ENCODE measurements around the gene SREBF2.

The SREBF2 gene

DNA sequence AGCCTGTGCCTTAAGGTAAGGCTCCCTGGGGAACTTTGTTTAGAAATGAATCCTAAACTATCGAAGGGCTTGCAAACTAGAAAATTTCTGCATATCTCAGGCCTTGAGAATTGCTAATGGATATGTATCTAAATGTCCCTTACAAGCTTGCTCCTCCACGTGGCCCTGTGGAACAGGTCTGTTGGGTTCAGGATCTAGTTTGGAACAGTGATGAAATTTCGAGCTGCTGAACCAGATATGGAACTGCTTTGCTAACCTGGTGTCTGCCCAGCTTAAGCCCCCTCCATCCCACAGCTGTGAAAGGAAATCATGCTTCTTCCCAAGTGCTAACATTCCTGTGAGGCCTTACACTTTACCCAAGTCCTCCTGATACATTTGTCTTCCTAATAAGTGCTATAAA lies 11.6 kb downstream of the SREBF2 start:
- peak overlapping the region; percentile 27 for H3K4me3 ChIP-seq (ENCODE audit: low read length, poor library complexity, severe bottlenecking)

DNA sequence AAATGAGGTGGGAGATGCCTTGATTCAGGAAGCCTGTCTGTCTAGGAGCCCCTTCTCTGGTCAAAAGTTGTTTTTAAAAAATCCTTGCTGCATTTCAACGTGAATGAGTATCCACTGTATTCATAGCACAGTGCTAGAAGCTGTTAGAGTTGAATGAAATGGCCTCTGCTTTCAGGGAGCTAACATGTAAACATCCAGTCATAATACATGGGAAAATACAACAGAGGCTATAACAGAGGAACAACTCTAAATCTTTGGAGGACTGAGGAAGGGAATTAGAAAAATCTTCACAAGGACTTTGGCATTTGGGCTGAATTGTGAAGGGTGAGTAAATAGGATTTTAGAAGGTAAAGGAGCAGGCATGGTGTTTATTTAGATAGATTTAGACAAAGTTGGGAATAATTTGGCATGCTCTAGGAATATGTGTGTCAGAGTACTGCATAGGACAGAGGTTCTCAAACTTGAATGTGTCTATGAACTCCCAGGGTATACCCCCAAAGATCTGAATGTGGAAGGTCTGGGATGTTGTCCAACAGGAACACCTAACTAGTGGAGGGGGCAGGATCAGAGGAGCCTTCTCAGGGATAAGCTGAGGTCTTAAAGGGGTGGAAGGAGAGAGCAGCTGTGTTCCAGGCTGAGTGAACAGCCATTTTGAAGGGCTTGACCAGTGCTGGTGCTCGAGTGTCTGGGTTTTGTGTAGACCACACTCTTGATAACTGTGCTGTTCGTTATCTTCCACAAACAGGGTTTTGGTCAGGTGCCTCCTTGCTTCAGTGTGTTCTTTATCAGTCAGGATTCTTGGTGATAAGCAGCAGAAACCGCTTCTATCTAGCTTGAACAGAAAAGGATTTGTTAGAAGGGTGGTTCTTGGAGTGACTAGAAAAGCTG lies 12.7 kb downstream of the SREBF2 start:
- Histone ChIP-seq H3K4me1 (ENCODE audit: insufficient read depth, low read length, poor library complexity, severe bottlenecking) (peaks cover 62% of the 10 kb centered on the region), H3K9me2 (replicated peaks; ENCODE audit: low read depth, low read length) (no peaks in the 10 kb centered on the region), H3K9ac (ENCODE audit: low read depth, low read length, poor library complexity, severe bottlenecking) (peak overlapping the region; percentile 42), H4K20me1 (ENCODE audit: insufficient read depth, low read length, poor library complexity, severe bottlenecking) (peaks cover 87% of the 10 kb centered on the region), H3F3A (ENCODE audit: low read depth) (no peaks in the 10 kb centered on the region), H3K9me3 (ENCODE audit: insufficient read depth, low read depth, low read length) (no peaks in the 10 kb centered on the region), H3K79me2 (ENCODE audit: insufficient read depth, low read length) (peaks cover 98% of the 10 kb centered on the region), H3K36me3 (ENCODE audit: insufficient read depth, low read length) (peaks cover 15% of the 10 kb centered on the region; the same call in 1 of the 2 replicates), H3K4me3 (ENCODE audit: low read length, poor library complexity, severe bottlenecking) (peak overlapping the region; percentile 6), H2AFZ (ENCODE audit: low read length) (no peak overlapping the region), H3K4me2 (ENCODE audit: low read depth, low read length, poor library complexity, severe bottlenecking) (peak overlapping the region; percentile 76), H3K27me3 (ENCODE audit: insufficient read depth, low read length, poor library complexity, severe bottlenecking) (no peaks in the 10 kb centered on the region)
- TF ChIP-seq, protein P1, sequence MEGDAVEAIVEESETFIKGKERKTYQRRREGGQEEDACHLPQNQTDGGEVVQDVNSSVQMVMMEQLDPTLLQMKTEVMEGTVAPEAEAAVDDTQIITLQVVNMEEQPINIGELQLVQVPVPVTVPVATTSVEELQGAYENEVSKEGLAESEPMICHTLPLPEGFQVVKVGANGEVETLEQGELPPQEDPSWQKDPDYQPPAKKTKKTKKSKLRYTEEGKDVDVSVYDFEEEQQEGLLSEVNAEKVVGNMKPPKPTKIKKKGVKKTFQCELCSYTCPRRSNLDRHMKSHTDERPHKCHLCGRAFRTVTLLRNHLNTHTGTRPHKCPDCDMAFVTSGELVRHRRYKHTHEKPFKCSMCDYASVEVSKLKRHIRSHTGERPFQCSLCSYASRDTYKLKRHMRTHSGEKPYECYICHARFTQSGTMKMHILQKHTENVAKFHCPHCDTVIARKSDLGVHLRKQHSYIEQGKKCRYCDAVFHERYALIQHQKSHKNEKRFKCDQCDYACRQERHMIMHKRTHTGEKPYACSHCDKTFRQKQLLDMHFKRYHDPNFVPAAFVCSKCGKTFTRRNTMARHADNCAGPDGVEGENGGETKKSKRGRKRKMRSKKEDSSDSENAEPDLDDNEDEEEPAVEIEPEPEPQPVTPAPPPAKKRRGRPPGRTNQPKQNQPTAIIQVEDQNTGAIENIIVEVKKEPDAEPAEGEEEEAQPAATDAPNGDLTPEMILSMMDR (conservative IDR thresholded peaks at IDR 0.05; ENCODE audit: low read length) = no peak
- no peak for TF ChIP-seq EZH2phosphoT487 (IDR thresholded peaks at IDR 0.05; ENCODE audit: borderline replicate concordance)

More for the DNA sequence above, 11.6 kb downstream of the SREBF2 start:
- Histone ChIP-seq H3K9me2 (replicated peaks; ENCODE audit: low read depth, low read length) (no peaks in the 10 kb centered on the region), H4K20me1 (ENCODE audit: insufficient read depth, low read length, poor library complexity, severe bottlenecking) (peaks cover 93% of the 10 kb centered on the region), H3K27me3 (ENCODE audit: insufficient read depth, low read length, poor library complexity, severe bottlenecking) (no peaks in the 10 kb centered on the region), H3K36me3 (ENCODE audit: insufficient read depth, low read length) (peaks cover 16% of the 10 kb centered on the region; the same call in 1 of the 2 replicates), H2AFZ (ENCODE audit: low read length) (no peak overlapping the region), H3F3A (ENCODE audit: low read depth) (no peaks in the 10 kb centered on the region), H3K9me3 (ENCODE audit: insufficient read depth, low read depth, low read length) (no peaks in the 10 kb centered on the region), H3K4me1 (ENCODE audit: insufficient read depth, low read length, poor library complexity, severe bottlenecking) (peaks cover 71% of the 10 kb centered on the region), H3K4me2 (ENCODE audit: low read depth, low read length, poor library complexity, severe bottlenecking) (peak overlapping the region; percentile 76), H3K79me2 (ENCODE audit: insufficient read depth, low read length) (peaks cover 98% of the 10 kb centered on the region), H3K9ac (ENCODE audit: low read depth, low read length, poor library complexity, severe bottlenecking) (peak overlapping the region; percentile 33)
- no peak for TF ChIP-seq EZH2phosphoT487 (IDR thresholded peaks at IDR 0.05; ENCODE audit: borderline replicate concordance)
- TF ChIP-seq, protein P1 (conservative IDR thresholded peaks at IDR 0.05; ENCODE audit: low read length) = no peak

DNA sequence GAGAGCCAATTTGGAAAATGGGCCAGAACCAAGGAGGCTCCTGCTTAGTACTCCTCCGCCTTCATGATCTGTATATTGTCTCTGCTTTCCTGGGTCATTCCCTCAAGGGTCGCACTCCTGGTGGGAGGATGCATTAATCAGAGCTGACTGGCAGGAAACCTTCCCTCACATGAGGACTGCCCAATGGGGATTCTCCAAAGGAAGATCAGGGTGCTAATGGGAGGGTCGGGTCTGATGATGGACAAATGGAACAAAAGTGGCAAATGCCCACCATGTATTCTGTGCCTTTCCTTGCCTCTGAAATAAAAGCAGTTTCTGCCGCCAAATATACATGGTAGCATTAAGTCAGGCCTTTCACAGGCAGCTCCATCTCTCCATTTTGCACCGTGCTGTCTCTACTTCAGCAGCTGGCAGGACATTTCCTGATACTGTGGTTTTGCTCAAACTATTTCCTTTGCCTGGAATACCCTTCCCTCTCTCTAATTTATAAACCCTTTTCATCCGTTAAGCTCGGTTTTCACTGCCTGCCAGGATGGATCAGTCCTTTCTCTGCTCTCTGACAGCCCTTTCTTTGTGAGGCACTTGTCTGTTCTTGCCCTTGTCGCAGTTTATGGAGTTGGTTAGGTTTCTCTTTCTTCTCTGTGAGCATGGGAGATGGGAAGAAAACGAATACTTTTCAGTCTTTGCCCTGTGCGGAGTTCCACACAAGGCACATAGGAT lies 13.5 kb downstream of the SREBF2 start:
- peaks cover 11% of the 10 kb centered on the region; the same call in 1 of the 2 replicates for H3K36me3 ChIP-seq (ENCODE audit: insufficient read depth, low read length)
- peaks cover 98% of the 10 kb centered on the region for H3K79me2 ChIP-seq (ENCODE audit: insufficient read depth, low read length)
- peaks cover 54% of the 10 kb centered on the region for H3K4me1 ChIP-seq (ENCODE audit: insufficient read depth, low read length, poor library complexity, severe bottlenecking)
- no peaks in the 10 kb centered on the region for H3K9me2 ChIP-seq (replicated peaks; ENCODE audit: low read depth, low read length)
- peak overlapping the region; percentile 42 for H3K9ac ChIP-seq (ENCODE audit: low read depth, low read length, poor library complexity, severe bottlenecking)
- H3K27me3 ChIP-seq (ENCODE audit: insufficient read depth, low read length, poor library complexity, severe bottlenecking) = no peaks in the 10 kb centered on the region
- H3K4me3 ChIP-seq (ENCODE audit: low read length, poor library complexity, severe bottlenecking) = peak overlapping the region; percentile 6
- H3K9me3 ChIP-seq (ENCODE audit: insufficient read depth, low read depth, low read length) = no peaks in the 10 kb centered on the region
- H3F3A ChIP-seq (ENCODE audit: low read depth) = no peaks in the 10 kb centered on the region
- H4K20me1 ChIP-seq (ENCODE audit: insufficient read depth, low read length, poor library complexity, severe bottlenecking) = peaks cover 85% of the 10 kb centered on the region
- TF ChIP-seq, protein P1 (conservative IDR thresholded peaks at IDR 0.05; ENCODE audit: low read length) = no peak
- no peak for TF ChIP-seq EZH2phosphoT487 (IDR thresholded peaks at IDR 0.05; ENCODE audit: borderline replicate concordance)
- no peak overlapping the region for H2AFZ ChIP-seq (ENCODE audit: low read length)
- H3K4me2 ChIP-seq (ENCODE audit: low read depth, low read length, poor library complexity, severe bottlenecking) = peak overlapping the region; percentile 76

Data from Loucy (cell line).